Hippocampal formation (tissue), 2 donors: ENCODE results near the gene HK3.
"Not testable (repeated sequence)": the region's sequence is repeated elsewhere in the genome, so short reads cannot be mapped to it uniquely, and the experiment has no call there.

ENCODE experiments used
- DNase-seq, 2 donors: peaks; one replicate each; lab custom pipeline; 2025; lab: John Stamatoyannopoulos, UW

Gene HK3

GRCh38 chr5:176883700-176884570, 15.2 kb downstream of the HK3 start:
- DNase-seq = no peak

- no peak for DNase-seq
Observed at GRCh38 chr5:176882567-176882903, 16.6 kb downstream of the HK3 start.

GRCh38 chr5:176881816-176882566, 17.2 kb downstream of the HK3 start:
- no peak for DNase-seq

- no peak for DNase-seq
Observed at GRCh38 chr5:176881021-176881749, 18.0 kb downstream of the HK3 start.

- DNase-seq = no peak
Observed at GRCh38 chr5:176880366-176881020, 18.7 kb downstream of the HK3 start.

GRCh38 chr5:176879663-176880361, 19.3 kb downstream of the HK3 start:
- DNase-seq = no peak

- DNase-seq = no peak
Observed at GRCh38 chr5:176878906-176879662, 20.1 kb downstream of the HK3 start.

- no peak for DNase-seq
Observed at GRCh38 chr5:176878463-176878862, 20.7 kb downstream of the HK3 start.

GRCh38 chr5:176877793-176878331, 21.3 kb downstream of the HK3 start:
- no peak for DNase-seq

GRCh38 chr5:176876506-176877431, 22.4 kb downstream of the HK3 start:
- DNase-seq = no peak

GRCh38 chr5:176875783-176876505, 23.2 kb downstream of the HK3 start:
- DNase-seq = no peak

- DNase-seq = no peak
Observed at GRCh38 chr5:176875014-176875550, 24.1 kb downstream of the HK3 start.

GRCh38 chr5:176874198-176874780, 24.9 kb downstream of the HK3 start:
- DNase-seq = no peak

GRCh38 chr5:176873541-176874172, 25.5 kb downstream of the HK3 start:
- DNase-seq = no peak

GRCh38 chr5:176873011-176873410, 26.1 kb downstream of the HK3 start:
- not testable (repeated sequence) for DNase-seq

GRCh38 chr5:176872586-176872985, 26.6 kb downstream of the HK3 start:
- not testable (repeated sequence) for DNase-seq

GRCh38 chr5:176870644-176871043, 28.5 kb downstream of the HK3 start:
- DNase-seq = not testable (repeated sequence)
